Mammary epithelial cell (primary cell): ENCODE data around the gene LIN7A.

ENCODE experiments used
- CTCF ChIP-seq, 2 donors: IDR thresholded peaks in 1 of 2; conservative IDR thresholded peaks in 1 of 2; 2 replicates each; pipeline ENCODE4 v1.5.1; 2011 to 2012; ENCODE audit warnings: inconsistent platforms in 2 of 2, low read length in 2 of 2, mild to moderate bottlenecking in 2 of 2, control low read depth in 1 of 2, low read depth in 1 of 2; ENCODE audit not compliant: insufficient read depth in 1 of 2; ENCODE audit errors: extremely low read depth in 1 of 2
- EZH2 ChIP-seq: IDR thresholded peaks from 2 replicates; pipeline ENCODE4 v1.6.1; 2012; ENCODE audit warnings: low read length, inconsistent platforms, borderline replicate concordance

- no peak for TF ChIP-seq CTCF (conservative IDR thresholded peaks at IDR 0.05 in 1 of 2, IDR thresholded peaks at IDR 0.05 in 1 of 2; ENCODE audit: extremely low read depth in 1 of 2, insufficient read depth in 1 of 2, low read depth in 1 of 2, low read length in 2 of 2)
- TF ChIP-seq EZH2: no peak
Measured at GRCh38 chr12:80780746-80781145, 157.0 kb downstream of the LIN7A start.
